Panc1 (cell line): ENCODE data around the gene SLFN11. TPM values are rescaled to one million over a fixed set of nuclear protein-coding genes. Genes with fewer than 3 reads are reported as not detected.

ENCODE experiments used
- ATAC-seq: fragments of 200-7000 bp; cut with Tn5 transposase; 2 replicates; pipeline ENCODE4 v1.9.1; 2020; ENCODE audit warnings: mild to moderate bottlenecking, moderate library complexity
- BruUV-seq: library from RNA; stranded (reverse); fragments of 400-500 nt; replicated peaks from 2 replicates; lab custom pipeline; 2021; lab: Mats Ljungman, UMichigan
- CTCF ChIA-PET: fragments of 300-600 bp; sonication (Branson Sonifier 250); formaldehyde crosslinking; loops from one replicate; lab custom pipeline; 2022; ENCODE audit warnings: antibody characterized with exemption; lab: Charles Lee
- POLR2A ChIA-PET: fragments of 300-600 bp; sonication (Branson Sonifier 250); formaldehyde crosslinking; loops from one replicate; lab custom pipeline; 2022; ENCODE audit warnings: antibody characterized with exemption; lab: Charles Lee
- DNase-seq: peaks from one replicate; pipeline ENCODE4 v3.0.0-alpha.2; 2010; ENCODE audit warnings: low read depth, low spot score
- H3K27ac ChIP-seq: 2 replicates; pipeline ENCODE4 v1.5.1; 2011; ENCODE audit warnings: mild to moderate bottlenecking, low read length, inconsistent platforms
- H3K27me3 ChIP-seq: fragments of 200-500 bp; sonication (Bioruptor generic); 2 replicates; pipeline ENCODE4 v1.6.0; 2014; ENCODE audit warnings: low read length, inconsistent platforms; ENCODE audit not compliant: control insufficient read depth, insufficient read depth
- H3K36me3 ChIP-seq: fragments of 200-500 bp; sonication (Bioruptor generic); 2 replicates; pipeline ENCODE4 v1.5.1; 2014; ENCODE audit warnings: inconsistent platforms, mild to moderate bottlenecking, low read length, moderate library complexity; ENCODE audit not compliant: control insufficient read depth, insufficient read depth
- H3K4me1 ChIP-seq: 2 replicates; pipeline ENCODE4 v1.5.1; 2011; ENCODE audit warnings: inconsistent platforms, mild to moderate bottlenecking, low read length, moderate library complexity; ENCODE audit not compliant: control insufficient read depth, insufficient read depth
- H3K4me3 ChIP-seq, 2 experiments: 2 replicates each; pipeline ENCODE4 v1.5.1; 2011 to 2012; ENCODE audit warnings: low read depth in 2 of 2, low read length in 2 of 2, mild to moderate bottlenecking in 2 of 2, inconsistent platforms in 1 of 2, moderate library complexity in 1 of 2
- H3K9me3 ChIP-seq: fragments of 200-500 bp; sonication (Bioruptor generic); 2 replicates; pipeline ENCODE4 v1.5.1; 2014; ENCODE audit warnings: low read depth, mild to moderate bottlenecking, inconsistent platforms, low read length, moderate library complexity; ENCODE audit not compliant: control insufficient read depth, insufficient read depth
- POLR2AphosphoS5 ChIP-seq: IDR thresholded peaks from 2 replicates; pipeline ENCODE4 v1.6.1; 2012; ENCODE audit warnings: mild to moderate bottlenecking, low read depth, low read length, moderate library complexity
- SIN3A ChIP-seq: IDR thresholded peaks from 2 replicates; pipeline ENCODE4 v1.6.1; 2012; ENCODE audit warnings: low read depth, mild to moderate bottlenecking, low read length, moderate library complexity, borderline replicate concordance; ENCODE audit not compliant: insufficient read depth
- TCF7L2 ChIP-seq: IDR thresholded peaks from 2 replicates; pipeline ENCODE4 v1.6.1; 2011; ENCODE audit warnings: mild to moderate bottlenecking, low read depth, low read length, inconsistent platforms
- in situ Hi-C: cut with HindIII; loops from 2 replicates; pipeline ENCODE4 v1.10.0; 2016; ENCODE audit warnings: low sequenced_read_pairs, low pct_unique_long_range_greater_than_20kb
- intact Hi-C: fragments of 100-400 bp; cut with micrococcal nuclease; formaldehyde crosslinking; loops from one replicate; pipeline ENCODE4 v1.10.0; 2022; ENCODE audit not compliant: unreplicated experiment
- total RNA-seq: library from RNA; stranded (reverse); gene quantifications from one replicate; pipeline ENCODE4 v1.2.1, GENCODE V29; 2021; ENCODE audit not compliant: unreplicated experiment
- TF ChIP-seq, protein P1 (sequence below), 2 experiments: IDR thresholded peaks; 2 replicates each; pipeline ENCODE4 v1.6.1; 2011 to 2012; ENCODE audit warnings: low read depth in 2 of 2, control low read depth in 1 of 2, low read length in 1 of 2, mild to moderate bottlenecking in 1 of 2, moderate library complexity in 1 of 2; ENCODE audit not compliant: insufficient read depth in 1 of 2
- TF ChIP-seq, protein P2 (sequence below): fragments of 450-650 bp; IDR thresholded peaks from 2 replicates; pipeline ENCODE4 v1.5.1; 2017; ENCODE audit warnings: mild to moderate bottlenecking

SLFN11 gene
- total RNA-seq, 1 experiment from 2014 or later = 45.0 TPM

DNA sequence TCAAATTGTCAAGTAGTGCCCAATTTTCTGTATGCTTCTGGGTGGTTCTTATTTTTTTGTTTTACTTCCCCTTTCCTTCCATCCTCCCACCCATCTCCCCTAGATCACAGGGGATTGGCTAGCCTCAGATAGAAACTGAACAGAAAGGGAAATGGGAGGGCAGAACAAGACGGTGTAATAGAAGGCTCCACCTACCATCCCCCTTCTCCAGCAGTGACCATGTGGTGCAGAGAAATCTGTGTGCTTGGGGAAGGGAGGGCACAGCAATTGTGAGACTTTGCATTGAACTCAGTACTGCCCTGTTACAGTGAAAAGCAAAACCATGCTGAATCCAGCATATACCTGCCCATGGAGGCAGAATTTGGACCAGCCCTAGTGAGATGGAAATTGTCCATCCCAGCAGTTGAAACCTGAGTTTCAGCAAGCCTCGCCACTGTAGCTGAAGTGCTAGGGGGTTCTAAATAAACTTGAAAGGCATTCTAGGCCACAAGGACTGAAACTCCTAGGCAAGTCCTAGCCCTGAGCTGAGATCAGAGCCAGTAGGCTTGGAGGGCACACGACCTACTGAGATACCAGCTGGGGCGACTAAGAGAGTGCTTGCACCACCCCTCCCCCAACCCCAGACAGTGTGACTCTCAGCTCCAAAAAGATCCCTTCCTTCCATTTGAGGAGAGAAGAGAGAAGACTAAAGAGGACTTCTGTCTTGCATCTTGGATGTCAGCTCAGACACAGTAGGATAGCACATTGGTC lies 5.2 kb downstream of the SLFN11 start:
- H3K27me3 ChIP-seq = no peaks in the 10 kb centered on the region
- ATAC-seq (no peak), DNase-seq (no peak)
- no peak overlapping the region for H3K27ac ChIP-seq
- H3K4me3 ChIP-seq = no peak overlapping the region
- ChIA-PET POLR2A (no interaction called here), CTCF (no interaction called here)
- no TSS peak for BruUV-seq
- H3K36me3 ChIP-seq = no peaks in the 10 kb centered on the region; the same call in 1 of the 2 replicates
- TF ChIP-seq, protein P1, sequence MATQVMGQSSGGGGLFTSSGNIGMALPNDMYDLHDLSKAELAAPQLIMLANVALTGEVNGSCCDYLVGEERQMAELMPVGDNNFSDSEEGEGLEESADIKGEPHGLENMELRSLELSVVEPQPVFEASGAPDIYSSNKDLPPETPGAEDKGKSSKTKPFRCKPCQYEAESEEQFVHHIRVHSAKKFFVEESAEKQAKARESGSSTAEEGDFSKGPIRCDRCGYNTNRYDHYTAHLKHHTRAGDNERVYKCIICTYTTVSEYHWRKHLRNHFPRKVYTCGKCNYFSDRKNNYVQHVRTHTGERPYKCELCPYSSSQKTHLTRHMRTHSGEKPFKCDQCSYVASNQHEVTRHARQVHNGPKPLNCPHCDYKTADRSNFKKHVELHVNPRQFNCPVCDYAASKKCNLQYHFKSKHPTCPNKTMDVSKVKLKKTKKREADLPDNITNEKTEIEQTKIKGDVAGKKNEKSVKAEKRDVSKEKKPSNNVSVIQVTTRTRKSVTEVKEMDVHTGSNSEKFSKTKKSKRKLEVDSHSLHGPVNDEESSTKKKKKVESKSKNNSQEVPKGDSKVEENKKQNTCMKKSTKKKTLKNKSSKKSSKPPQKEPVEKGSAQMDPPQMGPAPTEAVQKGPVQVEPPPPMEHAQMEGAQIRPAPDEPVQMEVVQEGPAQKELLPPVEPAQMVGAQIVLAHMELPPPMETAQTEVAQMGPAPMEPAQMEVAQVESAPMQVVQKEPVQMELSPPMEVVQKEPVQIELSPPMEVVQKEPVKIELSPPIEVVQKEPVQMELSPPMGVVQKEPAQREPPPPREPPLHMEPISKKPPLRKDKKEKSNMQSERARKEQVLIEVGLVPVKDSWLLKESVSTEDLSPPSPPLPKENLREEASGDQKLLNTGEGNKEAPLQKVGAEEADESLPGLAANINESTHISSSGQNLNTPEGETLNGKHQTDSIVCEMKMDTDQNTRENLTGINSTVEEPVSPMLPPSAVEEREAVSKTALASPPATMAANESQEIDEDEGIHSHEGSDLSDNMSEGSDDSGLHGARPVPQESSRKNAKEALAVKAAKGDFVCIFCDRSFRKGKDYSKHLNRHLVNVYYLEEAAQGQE (IDR thresholded peaks at IDR 0.05; ENCODE audit: insufficient read depth in 1 of 2, low read depth in 2 of 2, low read length in 1 of 2) = no peak
- TF ChIP-seq, protein P2, sequence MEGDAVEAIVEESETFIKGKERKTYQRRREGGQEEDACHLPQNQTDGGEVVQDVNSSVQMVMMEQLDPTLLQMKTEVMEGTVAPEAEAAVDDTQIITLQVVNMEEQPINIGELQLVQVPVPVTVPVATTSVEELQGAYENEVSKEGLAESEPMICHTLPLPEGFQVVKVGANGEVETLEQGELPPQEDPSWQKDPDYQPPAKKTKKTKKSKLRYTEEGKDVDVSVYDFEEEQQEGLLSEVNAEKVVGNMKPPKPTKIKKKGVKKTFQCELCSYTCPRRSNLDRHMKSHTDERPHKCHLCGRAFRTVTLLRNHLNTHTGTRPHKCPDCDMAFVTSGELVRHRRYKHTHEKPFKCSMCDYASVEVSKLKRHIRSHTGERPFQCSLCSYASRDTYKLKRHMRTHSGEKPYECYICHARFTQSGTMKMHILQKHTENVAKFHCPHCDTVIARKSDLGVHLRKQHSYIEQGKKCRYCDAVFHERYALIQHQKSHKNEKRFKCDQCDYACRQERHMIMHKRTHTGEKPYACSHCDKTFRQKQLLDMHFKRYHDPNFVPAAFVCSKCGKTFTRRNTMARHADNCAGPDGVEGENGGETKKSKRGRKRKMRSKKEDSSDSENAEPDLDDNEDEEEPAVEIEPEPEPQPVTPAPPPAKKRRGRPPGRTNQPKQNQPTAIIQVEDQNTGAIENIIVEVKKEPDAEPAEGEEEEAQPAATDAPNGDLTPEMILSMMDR = no peak
- TF ChIP-seq POLR2AphosphoS5 (no peak), SIN3A (no peak), TCF7L2 (no peak)
- no peaks in the 10 kb centered on the region for H3K9me3 ChIP-seq
- intact Hi-C loops (no loop called here), in situ Hi-C loops (no loop called here)
- H3K4me1 ChIP-seq = no peaks in the 10 kb centered on the region

DNA sequence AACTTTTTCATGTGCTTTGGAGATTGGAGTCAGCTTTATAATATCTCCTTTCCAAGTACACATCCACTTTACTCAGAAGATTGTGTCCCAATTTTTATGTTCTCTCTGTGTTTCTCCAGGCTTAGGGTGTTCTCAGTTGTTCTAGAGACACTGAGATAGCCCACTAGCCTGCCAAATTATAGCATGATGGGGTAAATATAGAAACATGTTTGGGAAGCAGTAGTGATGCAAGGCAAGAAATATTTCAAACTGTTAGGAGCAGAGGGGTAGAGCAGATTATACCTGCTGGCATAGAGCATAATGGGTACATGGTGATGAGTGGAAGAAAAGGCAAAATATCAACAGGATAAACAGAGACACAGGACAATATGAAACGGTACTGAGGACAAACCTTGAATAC lies 12.4 kb downstream of the SLFN11 start:
- in situ Hi-C loops (no loop called here), intact Hi-C loops (no loop called here)
- no peak for ATAC-seq
- H3K36me3 ChIP-seq = peaks cover 6% of the 10 kb centered on the region; the same call in 1 of the 2 replicates
- no peak for DNase-seq
- TF ChIP-seq, protein P1 (IDR thresholded peaks at IDR 0.05; ENCODE audit: insufficient read depth in 1 of 2, low read depth in 2 of 2, low read length in 1 of 2) = no peak
- TF ChIP-seq, protein P2 = no peak
- TF ChIP-seq POLR2AphosphoS5 = no peak
- no peak for TF ChIP-seq TCF7L2
- no peak for TF ChIP-seq SIN3A
- no peaks in the 10 kb centered on the region for H3K27me3 ChIP-seq
- ChIA-PET CTCF (no interaction called here), POLR2A (no interaction called here)
- no peak overlapping the region for H3K4me3 ChIP-seq
- no peaks in the 10 kb centered on the region for H3K4me1 ChIP-seq
- BruUV-seq = no TSS peak
- no peak overlapping the region for H3K27ac ChIP-seq
- H3K9me3 ChIP-seq = no peaks in the 10 kb centered on the region
